COLO668 (cell line): Measurements from ENCODE around the gene CAPN9.
"Not testable (repeated sequence)": the region's sequence is repeated elsewhere in the genome, so short reads cannot be mapped to it uniquely, and the experiment has no call there.

Source experiments
- DNase-seq: peaks from one replicate; lab custom pipeline; 2025; ENCODE audit not compliant: unreplicated experiment; lab: John Stamatoyannopoulos, UW

CAPN9 gene

GRCh38 chr1:230845184-230845583 lies 98.0 kb downstream of the CAPN9 start:
- not testable (repeated sequence) for DNase-seq

DNA sequence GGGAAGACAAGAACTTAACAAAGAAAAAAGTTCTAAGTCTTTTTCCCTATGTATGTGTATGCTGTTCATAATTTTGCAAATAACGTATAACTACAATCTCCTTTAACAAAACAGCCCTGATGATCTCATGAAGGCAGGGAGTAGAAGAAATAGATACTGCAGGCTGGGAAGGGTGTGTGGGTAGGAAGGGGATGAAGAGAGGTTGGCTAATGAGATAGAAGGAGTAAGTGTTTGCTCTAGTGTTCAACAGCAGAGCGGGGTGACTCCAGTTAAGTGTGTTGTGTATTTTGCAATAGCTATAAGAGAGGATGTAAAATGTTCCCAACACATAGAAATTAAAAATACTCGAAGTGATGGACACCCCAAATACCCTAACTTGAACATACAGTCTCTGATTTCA lies 101.0 kb downstream of the CAPN9 start:
- no peak for DNase-seq

- no peak for DNase-seq
Measured at GRCh38 chr1:230849451-230850224, 102.5 kb downstream of the CAPN9 start.

DNA sequence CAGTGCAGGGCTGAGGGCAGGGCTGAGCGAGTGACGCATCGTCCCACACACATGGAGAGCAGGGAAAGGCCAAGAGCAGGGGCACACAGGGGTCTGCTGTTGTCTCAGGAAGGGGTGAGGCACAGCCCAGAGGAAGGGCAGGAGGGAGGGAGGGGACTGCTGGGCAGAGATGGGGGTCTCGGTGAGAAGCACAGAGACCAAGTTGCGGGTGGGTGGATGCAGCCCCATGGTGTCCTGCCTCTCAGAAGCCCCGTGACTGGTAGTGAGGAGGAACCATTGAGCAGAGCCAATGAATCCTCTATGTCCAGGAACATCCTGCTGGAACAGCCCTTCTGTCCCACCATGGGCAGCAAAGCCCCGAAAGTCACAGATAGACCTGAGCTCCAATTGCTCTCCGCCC lies 103.4 kb downstream of the CAPN9 start:
- no peak for DNase-seq

DNA sequence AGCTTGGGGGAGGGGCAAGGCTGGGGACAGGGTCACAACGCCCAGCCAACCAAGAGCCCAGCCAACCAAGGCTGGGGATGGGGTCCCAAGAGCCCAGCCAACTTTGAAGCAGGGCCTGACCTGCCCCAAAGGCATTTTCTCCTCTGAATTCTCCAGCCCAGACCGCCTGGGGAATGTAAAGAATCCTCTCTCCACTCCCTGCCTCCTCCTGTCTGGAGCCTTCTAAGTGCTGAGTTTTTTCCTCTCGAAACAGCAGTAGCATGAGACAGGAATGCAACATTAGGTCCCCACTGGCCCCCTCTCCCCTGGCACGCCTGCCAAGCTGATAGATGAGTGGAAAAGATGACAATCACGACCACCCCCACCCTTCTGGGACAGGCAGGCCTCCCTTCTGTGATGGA lies 104.1 kb downstream of the CAPN9 start:
- no peak for DNase-seq
